ENCODE results near the gene LRRC34.

Gene LRRC34

DNA sequence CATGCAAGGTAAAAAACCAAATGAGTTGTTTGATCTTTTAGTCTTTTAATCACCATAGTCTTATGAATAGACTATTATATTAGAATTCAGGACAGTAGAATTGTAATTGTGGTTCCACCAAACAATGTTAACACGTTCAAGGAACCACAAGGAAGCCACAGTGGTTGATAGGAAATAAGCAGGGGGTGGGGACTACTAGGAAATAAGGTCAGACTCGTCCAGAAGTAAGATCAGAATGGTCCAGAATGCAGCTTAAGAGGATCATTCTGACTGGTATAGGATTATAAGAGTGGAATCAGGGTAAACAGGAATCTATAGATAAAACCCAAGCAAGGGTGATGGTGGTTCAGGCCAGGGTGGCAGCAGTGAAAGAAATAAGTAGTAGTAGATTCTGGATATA lies 32.0 kb downstream of the LRRC34 start:
- in situ Hi-C loops (cut with HindIII; ENCODE audit: low pct_ligation_motif_present, low sequenced_read_pairs): no loop called here
- Histone ChIP-seq H3K27ac (no peak overlapping the region), H3K27me3 (replicated peaks) (no peaks in the 10 kb centered on the region), H3K36me3 (replicated peaks) (peaks cover 56% of the 10 kb centered on the region), H3K4me3 (ENCODE audit: low read depth, low read length) (no peak overlapping the region)
- TF ChIP-seq, protein P1, sequence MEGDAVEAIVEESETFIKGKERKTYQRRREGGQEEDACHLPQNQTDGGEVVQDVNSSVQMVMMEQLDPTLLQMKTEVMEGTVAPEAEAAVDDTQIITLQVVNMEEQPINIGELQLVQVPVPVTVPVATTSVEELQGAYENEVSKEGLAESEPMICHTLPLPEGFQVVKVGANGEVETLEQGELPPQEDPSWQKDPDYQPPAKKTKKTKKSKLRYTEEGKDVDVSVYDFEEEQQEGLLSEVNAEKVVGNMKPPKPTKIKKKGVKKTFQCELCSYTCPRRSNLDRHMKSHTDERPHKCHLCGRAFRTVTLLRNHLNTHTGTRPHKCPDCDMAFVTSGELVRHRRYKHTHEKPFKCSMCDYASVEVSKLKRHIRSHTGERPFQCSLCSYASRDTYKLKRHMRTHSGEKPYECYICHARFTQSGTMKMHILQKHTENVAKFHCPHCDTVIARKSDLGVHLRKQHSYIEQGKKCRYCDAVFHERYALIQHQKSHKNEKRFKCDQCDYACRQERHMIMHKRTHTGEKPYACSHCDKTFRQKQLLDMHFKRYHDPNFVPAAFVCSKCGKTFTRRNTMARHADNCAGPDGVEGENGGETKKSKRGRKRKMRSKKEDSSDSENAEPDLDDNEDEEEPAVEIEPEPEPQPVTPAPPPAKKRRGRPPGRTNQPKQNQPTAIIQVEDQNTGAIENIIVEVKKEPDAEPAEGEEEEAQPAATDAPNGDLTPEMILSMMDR (IDR thresholded peaks at IDR 0.05; ENCODE audit: low read depth, low read length, missing control alignments): no peak
- no peak for DNase-seq

DNA sequence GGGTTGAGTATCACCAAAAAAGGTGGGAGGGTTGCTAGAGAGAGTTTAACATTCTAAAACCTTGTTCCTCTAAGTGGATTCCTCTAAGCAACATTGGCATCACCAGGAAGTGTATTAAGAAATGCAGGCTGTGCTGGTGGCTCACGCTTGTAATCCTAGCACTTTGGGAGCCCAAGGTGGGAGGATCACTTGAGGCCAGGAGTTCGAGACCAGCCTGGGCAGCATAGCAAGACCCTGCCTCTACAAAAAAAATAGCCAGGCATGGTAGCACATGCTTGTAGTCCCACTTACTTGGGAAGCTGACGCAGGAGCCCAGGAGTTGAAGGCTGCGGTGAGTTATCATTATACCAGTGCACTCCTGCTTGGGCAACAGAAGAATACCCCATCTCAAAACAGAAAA lies 34.9 kb downstream of the LRRC34 start:
- no peak for DNase-seq
- Histone ChIP-seq H3K36me3 (replicated peaks) (peaks cover 59% of the 10 kb centered on the region), H3K27ac (no peak overlapping the region), H3K27me3 (replicated peaks) (no peaks in the 10 kb centered on the region), H3K4me3 (ENCODE audit: low read depth, low read length) (no peak overlapping the region)
- TF ChIP-seq, protein P1 (IDR thresholded peaks at IDR 0.05; ENCODE audit: low read depth, low read length, missing control alignments): no peak
- in situ Hi-C loops (cut with HindIII; ENCODE audit: low pct_ligation_motif_present, low sequenced_read_pairs): no loop called here

DNA sequence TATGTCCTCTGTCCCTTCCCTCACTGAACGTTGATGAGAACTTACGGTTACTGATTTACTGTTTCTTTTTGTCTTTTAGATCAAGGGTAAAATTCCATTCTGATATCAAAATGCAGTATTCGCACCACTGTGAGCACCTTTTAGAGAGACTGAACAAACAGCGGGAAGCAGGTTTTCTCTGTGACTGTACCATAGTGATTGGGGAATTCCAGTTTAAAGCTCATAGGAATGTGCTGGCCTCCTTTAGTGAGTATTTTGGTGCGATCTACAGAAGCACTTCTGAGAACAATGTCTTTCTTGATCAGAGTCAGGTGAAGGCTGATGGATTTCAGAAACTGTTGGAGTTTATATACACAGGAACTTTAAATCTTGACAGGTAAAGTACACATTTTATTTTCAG lies 38.5 kb downstream of the LRRC34 start:
- no peaks in the 10 kb centered on the region for H3K27me3 ChIP-seq (replicated peaks)
- no peak overlapping the region for H3K27ac ChIP-seq
- H3K4me3 ChIP-seq (ENCODE audit: low read depth, low read length): peak overlapping the region; percentile 95
- in situ Hi-C loops (cut with HindIII; ENCODE audit: low pct_ligation_motif_present, low sequenced_read_pairs): no loop called here
- DNase-seq: no peak
- TF ChIP-seq, protein P1 (IDR thresholded peaks at IDR 0.05; ENCODE audit: low read depth, low read length, missing control alignments): no peak
- H3K36me3 ChIP-seq (replicated peaks): peaks cover 30% of the 10 kb centered on the region

DNA sequence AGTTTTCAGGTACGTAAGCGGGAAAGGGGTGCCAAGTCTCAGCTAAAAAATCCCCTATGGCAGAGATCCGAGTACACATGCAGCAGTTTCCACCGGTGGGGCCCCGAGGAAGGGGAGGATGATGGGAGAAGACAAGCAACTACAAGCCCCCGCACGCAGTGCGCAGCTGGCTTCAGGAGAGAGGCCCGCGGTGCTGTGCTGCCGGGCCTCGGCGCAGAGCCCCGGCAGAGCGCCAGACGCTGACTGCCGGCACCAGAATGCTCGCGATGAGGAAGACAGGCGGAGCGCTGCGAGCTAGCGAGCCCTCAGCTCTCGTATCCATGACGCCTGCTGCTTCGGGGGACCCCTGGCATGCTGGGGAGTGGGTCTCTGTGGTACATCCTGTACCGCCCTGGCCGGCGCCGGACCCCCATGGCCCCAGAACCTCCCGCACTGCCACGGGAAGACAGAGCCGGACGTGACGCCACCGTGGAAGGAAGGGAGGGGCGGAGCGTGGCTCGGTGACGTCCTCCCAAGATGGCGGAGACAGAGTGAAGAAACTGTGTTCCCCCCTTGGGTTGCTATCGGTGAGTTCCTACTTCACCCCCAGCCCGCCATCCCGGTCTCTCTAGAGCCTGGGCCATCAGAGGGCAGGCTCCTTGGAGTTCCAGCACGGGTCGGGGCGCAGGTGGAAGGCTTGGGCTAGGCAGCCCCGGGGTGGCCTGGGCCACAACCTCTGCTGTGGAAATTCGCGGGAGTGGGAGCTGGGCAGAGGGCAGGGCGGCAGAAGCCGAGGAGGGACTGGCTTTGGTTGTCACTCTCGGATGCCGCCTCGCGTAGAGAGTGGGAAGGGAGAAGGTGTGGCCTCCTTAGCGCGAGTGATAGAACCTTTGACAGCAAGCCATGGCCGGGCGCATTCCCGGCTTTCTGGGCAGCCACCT lies 39.5 kb downstream of the LRRC34 start, which contains the start of gene MYNN:
MYNN (plus strand) TSS at position 500 of the 920 bp plus-strand sequence. CDS start 900 bp downstream, outside the sequence.
- peak; percentile 85 for DNase-seq
- in situ Hi-C loops (cut with HindIII; ENCODE audit: low pct_ligation_motif_present, low sequenced_read_pairs): no loop called here

DNA sequence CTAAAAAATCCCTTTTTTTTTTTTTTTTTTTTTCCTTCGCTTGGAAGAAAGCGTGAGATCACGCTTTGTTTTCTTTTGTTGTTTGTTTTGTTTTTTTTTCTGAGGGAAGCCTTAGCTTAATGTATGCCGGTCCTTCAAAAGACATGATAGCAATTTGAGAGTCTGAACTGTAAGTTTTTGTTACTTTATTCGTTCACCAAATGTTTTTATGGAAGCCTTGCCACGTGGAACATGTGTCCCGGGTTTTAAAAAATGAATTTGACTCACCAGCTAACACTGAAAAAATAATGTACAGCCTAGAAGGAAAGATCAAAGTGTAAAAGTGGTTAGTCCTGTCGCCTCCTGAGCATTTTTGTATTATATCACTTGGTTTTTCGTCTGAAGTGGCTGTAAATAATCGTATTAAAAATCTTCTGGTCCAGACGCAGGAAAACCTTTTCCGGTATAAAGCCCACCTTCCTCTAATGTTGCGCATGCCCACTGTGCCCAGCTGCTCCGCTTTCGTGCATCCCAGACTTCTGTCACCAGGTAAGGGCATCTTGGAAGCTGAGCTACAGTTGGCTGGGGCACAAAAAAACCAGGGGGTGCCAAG lies 40.3 kb downstream of the LRRC34 start:
- Histone ChIP-seq H3K4me3 (ENCODE audit: low read depth, low read length) (peak overlapping the region; percentile 95), H3K36me3 (replicated peaks) (peaks cover 19% of the 10 kb centered on the region), H3K27ac (peak overlapping the region; percentile 93), H3K27me3 (replicated peaks) (no peaks in the 10 kb centered on the region)
- TF ChIP-seq, protein P1 (IDR thresholded peaks at IDR 0.05; ENCODE audit: low read depth, low read length, missing control alignments): no peak
- DNase-seq: peak; percentile 74
- in situ Hi-C loops (cut with HindIII; ENCODE audit: low pct_ligation_motif_present, low sequenced_read_pairs): no loop called here

More for the DNA sequence above, 39.5 kb downstream of the LRRC34 start, which contains the start of gene MYNN:
- Histone ChIP-seq H3K27ac (peak within 1 kb of the TSS; percentile 93), H3K4me3 (ENCODE audit: low read depth, low read length) (peak within 1 kb of the TSS; percentile 95), H3K27me3 (replicated peaks) (no peaks in the 10 kb centered on the region), H3K36me3 (replicated peaks) (peaks cover 22% of the 10 kb centered on the region)
- TF ChIP-seq, protein P1 (IDR thresholded peaks at IDR 0.05; ENCODE audit: low read depth, low read length, missing control alignments): peak; percentile 24
